GM19023 (cell line): Measurements from ENCODE around the gene MRGPRX2.

Source experiments
- ATAC-seq: cut with Tn5 transposase; IDR thresholded peaks from one replicate; pipeline ENCODE4 v1.9.1; 2021; ENCODE audit warnings: mild to moderate bottlenecking, moderate library complexity; ENCODE audit not compliant: unreplicated experiment

Gene MRGPRX2

DNA sequence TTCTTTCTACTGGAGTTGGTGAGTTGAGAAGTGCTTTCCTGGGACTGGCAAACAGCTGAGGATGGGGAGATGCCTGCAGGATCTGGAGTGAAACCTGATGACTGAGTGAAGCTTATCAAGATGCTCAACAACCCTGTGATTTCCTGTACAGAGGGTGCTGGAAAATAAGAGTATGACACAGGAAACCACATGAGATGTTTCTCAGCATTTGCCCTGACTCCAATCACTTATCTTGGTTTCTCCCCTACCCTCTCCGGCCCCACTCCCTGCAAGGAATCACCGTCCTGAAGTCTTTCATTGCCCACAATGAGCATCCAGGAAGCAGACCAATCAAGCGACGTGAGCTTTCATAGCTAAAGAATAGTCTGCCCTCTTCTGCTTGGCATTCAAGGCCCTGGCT lies at the start of gene MRGPRX2:
Gene MRGPRX2 (minus strand): TSS at position 89 of the 400 bp plus-strand sequence. CDS start 4,315 bp downstream, outside the sequence.
- ATAC-seq, result no peak

DNA sequence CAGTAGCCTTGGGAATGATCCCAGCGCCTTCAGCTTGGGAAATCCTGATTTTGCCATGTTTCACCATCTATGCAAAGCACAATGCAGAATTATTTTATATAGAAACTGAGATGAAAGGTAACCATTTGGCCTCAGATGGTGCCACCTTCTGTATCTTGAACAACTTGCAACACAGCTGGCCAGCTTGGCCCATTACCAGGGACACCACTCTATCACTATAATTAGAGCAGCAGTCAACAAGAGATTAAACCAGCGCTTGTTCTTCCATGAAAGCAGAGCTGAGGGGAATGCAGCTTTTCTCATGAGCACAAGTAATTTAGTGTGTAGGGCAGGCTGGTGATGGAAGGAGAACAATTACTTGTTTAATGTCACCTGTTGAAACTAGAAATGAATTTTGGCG lies 49.8 kb upstream of the MRGPRX2 start:
- no peak for ATAC-seq

DNA sequence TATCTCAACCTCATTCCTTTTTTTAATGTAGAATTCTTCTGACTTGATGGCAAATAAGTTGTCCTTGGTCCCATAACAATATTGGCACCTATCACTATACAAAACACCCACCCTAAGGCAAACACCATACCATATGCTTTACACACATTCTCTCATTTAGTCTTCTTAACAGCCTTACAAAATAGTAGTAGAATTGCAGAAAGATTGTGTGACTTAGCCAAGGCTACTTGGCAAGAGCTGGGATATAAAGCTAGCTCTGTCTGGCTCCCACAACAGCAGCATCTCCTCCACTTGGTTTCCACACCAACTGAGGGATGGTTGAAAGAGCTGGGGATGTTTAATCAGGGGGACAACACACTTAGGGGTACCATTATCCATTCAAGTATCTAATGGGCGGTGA lies 46.6 kb upstream of the MRGPRX2 start:
- ATAC-seq, result no peak

DNA sequence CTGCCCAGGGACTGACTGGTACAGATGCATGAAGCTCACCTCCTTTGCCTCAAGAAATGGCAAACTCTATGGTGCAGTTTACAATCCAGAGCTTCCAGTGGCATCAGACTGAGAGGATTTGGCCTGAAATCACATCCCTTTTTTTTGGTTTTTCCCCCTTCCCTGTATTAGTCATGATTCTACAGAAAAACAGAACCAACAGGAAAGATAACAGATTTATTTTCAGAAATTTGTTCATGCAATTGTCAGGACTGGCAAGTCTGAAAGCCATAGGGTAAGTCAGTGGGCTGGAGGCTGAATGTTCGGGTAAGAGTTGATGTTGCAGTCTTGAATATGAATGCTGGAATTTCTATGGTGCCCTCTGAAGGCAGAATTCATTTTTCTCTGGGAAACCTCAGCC lies 44.5 kb upstream of the MRGPRX2 start:
- ATAC-seq, result no peak

DNA sequence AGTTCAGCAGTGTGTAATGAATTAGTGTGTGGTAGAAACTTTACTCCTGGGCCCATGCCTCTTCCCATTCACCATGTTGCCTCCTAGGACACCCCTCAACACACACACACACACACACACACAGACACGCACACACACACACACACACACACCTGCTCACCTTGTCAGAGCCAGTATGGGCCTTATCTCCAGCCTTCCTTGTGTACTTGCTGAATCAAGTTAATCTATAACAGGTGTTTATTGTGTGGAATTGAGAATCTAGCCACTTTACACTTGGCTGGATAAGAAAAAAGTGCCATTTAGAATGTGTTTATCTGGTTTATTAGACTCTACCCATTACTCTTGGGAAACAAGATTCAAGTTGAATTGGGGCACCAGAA lies 42.0 kb upstream of the MRGPRX2 start:
- no peak for ATAC-seq

DNA sequence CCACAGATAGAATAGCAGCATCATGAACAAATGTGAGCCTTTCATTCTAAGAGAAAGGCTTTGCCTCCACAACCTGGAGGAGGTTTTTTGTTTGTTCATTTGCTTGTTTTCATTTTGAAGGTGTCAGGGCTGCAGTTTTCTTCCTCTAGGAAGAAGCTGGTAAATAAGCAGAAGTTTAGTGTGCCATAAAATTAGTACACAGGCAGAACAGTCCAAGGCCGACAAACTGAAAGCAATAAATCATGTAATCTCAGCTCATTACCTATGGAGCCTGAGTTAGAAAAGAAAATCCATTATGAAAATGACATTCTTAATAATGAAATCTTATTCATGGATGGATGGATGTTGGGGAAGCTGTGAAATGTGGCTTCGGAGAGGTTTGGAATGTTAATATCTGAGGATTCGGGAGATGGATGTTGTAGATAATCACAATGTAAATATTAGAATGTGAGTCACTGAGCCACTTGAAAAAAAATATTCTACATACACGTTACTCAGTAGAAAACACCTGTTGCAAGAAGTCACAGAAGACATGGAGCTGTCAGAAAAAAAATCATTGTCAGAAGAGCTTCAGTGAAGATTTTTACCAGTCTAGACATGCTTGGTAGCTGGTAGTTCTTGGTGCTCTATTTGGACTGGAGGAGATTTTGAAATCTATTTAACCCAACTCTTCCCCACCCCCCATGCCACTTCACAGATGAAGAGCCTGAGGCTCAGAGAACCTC lies 41.4 kb upstream of the MRGPRX2 start:
- ATAC-seq, result no peak

DNA sequence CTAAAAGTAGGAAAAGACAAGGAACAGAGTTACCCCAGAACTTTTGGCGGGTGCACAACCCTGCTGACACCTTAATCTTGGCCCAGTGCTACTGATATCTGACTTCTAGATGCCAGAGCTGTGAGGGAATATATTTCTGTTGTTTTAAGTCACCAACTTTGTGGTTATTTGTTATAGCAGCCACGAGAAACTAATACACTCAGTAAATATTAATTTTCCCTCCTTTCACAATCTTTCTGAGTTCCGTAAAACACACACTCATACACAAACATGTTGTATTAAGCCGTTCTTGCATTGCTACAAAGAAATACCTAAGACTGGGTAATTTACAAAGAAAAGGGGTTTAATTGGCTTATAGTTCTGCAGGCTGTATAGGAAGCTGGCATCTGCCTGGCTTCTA lies 40.4 kb upstream of the MRGPRX2 start:
- ATAC-seq, result no peak

DNA sequence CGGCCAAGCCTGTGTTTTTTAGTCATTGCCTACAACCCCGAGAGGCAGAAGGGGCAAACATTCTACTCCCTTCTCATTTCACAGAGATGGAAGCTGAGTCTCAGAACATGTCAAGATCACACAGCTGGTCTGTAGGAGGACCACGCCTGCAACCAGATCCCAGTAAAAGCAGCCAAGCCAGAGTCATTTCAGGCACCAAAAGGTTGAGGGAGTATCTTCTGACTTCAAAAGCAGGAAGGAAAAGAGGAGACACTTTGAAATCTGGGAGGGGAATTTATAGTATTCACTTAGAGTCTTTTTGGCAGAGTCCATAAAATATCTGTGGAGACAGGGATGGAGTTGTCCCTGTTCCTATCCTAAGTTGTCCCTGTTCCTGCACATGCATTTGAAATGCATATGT lies 38.6 kb upstream of the MRGPRX2 start:
- no peak for ATAC-seq

DNA sequence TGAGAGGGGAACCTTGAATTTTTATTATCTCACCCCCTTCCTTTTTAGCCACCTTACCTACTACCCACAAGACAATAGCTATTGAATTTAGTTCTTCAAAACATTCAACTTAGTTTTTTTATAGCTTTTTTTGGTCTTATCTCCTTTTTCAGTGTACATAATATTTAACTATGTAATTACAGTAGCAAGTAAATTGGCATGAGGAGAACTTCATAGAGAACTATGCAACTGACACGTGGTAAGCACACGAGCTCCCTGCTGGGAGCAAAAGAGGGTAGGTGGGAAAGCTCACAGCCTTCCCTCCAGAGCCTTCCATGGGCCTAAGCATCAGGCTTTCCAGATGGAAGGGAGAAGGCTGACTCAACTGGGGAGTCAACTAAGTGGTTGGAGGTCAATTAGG lies 34.3 kb upstream of the MRGPRX2 start:
- no peak for ATAC-seq

DNA sequence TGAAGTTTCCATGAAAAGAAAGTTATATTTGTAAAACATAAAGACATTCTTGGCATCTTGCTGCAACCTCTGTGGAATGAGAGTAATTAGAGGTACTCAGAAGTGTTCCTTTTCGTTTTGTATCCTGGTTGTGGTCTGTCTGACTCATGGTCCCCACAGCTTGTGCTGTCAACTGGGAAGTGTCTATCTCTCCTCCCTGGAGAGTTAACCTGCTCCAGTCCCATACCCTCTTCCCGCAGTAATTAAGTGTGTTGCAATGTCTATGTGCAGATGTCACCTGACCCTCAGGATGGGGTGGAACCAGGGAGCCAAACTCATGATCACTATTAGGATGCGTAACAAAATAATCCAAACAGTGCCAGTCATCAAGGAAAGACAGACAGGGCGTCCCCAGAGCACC lies 33.5 kb upstream of the MRGPRX2 start:
- ATAC-seq, result no peak

DNA sequence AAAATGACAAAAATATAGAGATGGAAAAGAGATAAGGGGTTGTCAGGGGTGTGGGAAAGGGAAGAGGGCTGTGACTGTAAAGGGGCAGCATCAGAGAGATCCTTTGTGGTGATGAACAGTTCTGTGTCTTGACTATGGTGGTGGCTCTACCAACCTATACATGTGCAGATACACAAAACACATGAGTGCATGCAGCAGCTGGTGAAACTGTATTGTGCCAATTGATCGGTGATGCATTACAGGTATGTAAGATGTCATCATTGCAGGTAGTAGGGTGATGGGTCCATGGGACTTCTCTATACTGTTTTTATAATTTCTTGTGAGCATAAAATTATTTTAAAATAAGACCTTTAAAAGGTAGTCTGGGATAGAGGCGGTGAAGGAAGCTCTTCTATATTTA lies 32.3 kb upstream of the MRGPRX2 start:
- no peak for ATAC-seq

DNA sequence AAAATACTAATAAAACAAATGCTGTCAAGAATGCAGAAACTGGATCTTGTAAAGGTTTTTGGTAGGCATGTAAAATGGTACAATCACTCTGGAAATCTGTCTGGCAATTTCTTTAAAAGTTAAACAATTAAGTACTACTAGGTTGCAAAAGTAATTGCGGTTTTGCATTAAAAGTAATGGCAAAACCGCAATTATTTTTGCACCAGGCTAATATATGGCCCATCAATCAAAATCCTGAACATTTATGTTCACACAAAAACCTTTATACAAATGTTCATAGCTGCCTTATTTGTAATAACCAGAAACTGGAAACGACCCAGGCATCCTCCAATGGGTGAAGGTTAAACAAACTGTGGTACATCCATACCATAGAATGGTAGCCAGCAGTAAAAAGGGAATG lies 31.8 kb upstream of the MRGPRX2 start:
- ATAC-seq, result no peak

DNA sequence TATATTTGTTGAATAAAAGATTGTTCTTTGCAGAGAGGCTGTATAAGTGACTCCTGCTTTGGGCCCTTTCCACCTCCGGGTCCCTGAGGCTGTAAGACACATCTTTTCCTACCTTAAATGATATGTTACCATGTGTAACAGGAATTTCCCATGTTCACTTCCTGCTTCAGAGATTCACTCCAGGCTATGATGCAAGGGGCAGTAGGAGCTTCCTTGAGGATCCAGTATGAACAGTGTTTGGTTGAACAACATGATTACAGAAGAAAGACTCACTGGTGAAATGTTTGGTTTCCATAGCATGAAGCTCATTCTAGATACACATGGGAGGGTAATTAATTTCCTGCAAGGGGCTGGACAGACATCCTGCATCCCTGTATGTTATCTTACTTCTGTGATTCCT lies 30.8 kb upstream of the MRGPRX2 start:
- no peak for ATAC-seq

DNA sequence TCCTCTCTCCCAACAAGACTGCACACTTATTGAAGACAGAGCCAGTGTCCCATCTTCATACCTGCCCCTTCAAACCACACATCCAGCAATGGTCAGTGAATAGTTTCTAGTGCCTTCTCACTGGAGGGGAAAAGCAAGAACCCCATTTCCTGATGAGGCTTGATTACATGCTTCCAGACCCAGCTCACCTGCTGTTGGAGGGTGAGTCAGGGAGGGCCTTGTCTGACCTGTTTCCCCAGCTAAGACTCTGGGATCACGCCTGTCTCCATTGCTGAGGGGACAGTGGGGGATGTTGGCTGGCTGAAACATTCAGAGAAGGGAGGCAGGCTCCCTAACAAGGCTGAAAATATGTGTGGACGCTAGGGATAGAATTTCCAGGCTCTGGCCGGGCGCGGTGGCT lies 28.9 kb upstream of the MRGPRX2 start:
- no peak for ATAC-seq

DNA sequence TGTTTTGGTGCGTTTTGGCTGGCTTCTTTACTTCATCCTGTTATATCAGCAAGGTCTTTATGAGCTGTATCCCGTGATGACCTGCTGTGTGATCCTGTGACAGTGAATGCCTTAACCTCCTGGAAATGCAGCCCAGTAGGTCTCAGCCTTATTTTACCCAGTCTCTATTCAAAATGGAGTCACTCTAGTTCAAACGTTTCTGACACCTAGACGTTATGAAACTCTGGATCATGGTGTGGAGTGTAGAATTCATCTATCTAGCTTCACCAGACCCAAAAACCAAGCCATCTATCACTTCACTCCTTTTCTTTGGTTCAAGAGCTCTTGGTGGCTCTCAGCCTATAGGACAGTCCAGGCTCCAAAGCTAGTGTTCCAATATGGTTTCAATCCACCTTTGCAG lies 28.3 kb upstream of the MRGPRX2 start:
- ATAC-seq, result no peak

DNA sequence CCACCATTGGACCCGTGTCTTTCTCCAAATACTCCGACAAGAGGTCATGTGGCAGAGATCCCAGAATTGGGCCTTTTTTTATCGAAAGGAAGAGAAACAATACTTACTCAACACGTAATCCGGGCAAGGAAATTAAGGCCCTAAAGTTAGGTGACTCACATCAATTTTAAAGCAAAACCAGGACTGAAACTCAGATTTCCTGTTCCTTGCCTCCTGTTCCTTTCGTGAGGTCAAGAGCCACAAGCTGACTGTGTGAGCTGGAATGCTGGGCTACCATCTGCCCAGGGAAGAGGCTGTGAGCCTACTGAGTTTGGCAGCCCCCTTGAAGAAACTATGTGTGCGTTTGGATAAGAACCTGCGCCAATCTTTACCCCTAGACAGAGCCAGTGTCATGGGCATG lies 27.1 kb upstream of the MRGPRX2 start:
- ATAC-seq, result no peak

DNA sequence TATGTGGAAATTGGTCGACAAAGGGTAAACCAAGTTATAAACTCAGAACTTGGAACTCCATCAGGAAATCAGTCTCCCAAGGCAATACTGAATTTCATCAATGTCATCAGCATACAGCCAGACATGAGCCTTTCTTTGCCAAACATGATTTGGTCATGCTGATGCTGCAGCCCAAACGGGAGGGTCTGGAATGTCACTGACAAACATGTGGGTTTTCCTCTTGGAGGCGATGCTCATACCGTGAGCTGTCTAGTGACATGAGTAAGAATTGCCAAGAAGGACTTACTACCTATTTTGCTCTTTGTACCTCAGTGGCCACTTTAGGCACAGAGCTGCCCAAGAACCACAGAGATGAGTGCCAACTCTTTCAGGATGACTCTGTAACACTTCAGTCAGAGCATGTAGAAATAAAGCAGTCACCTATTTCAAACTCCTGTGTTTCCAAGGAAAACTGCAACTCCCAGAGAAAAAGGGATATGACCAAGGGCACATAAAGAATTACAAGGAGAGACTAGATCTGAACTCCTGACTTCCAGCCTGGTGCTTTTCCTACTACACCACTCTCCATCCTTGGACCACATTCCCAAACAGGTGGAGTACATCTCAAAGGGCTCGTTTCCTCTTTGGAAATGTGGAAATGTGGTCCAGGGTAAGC lies 24.3 kb upstream of the MRGPRX2 start:
- ATAC-seq, result no peak

DNA sequence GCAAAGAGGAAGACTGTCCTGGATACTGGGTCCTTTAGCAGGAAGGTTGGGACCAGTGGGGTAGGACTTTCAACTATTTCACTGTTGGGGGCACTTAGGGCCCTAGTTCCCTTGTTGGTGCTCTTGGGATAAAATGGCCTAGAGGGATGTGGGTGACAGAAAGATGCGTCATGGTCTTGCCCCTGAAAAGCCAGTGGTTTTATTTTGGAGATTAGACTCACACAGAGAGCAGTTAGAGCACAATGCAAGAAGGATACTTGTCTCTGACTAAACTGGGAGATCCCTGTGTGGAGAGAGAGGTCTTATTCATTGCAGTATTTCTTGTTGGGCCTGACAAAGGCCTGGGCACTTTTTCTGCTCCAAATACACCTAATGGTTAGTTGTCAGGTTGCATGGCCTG lies 22.6 kb upstream of the MRGPRX2 start:
- ATAC-seq, result no peak

DNA sequence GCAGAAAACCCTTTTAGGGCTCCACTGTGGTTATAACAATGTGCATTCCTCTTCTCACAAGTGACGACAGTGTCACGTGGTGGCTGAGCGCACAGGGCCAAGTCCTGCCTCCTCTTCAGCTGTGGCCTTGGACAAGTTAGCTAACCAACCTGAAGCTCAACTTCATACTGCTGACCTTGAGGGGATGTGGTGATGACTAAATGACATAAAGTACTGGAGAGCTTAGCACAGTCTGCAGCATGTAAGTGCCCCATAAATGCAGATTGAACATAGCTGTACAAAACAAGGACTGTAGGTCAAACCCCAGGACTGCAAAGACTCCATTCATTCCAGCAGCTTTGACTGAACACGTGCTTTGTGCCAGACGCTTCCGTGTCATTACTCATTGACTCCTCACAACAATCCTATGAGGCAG lies 20.1 kb upstream of the MRGPRX2 start:
- ATAC-seq, result no peak

DNA sequence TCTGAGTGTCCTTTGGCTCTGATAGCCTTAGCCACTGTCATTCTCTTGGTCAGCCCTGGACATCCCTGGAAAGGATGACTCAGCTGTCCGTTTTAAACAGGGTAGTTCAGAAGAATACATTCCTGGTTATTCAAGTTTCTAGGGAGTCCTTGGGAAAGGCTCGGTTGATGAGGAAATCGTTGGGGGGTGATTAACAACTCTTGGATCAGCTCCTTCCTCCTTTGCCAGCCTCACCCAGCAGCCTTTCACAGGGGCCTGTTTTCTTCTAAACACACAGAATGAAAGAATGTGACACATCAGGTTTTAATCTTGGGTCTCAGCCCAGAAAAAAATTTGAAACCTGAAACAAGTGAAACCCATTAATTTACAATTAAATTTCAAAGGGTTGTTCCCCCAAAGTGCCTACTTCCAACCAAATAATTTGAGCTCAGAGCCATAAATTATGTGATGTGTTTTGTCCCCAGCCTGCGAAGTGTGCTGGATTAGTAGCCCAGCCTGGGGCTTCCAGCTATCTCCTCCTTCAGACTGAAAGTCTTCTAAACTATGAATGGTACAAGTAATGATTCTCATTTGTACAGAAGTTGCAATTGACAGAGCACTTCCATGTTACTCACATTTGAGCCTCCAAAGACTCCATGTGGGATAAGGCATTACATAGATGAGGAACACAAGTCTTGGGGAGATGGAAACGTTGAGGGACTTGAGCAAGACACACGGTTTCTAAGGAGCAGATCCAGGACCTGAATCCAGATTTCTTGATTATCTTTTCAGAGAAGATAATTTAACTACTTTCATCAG lies 19.3 kb upstream of the MRGPRX2 start:
- no peak for ATAC-seq

DNA sequence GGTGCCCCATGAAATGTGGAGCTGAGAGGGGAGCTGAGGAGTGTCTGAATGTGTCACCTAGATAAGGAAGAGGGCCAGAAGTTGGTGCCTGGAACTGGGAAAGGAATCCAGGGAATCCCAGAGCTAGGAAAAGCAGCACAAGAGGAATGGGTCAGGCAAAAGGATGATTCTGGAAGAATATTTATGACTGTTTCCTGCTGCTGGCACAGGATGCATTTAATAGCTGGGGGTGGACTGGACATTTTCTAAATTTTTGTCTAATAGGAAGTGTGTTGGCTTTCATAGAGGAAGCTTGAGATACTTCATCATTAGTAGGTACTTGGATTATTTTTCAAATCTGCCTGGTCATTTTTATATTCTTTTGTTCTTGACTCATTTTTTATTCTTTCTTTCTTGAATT lies 17.4 kb upstream of the MRGPRX2 start:
- no peak for ATAC-seq
